Upper lobe of left lung (tissue), 4 donors: ENCODE measurements around the gene BANF2.

Experiments
- POLR2A ChIP-seq, 4 donors: fragments of 450-650 bp; IDR thresholded peaks; one replicate each; pipeline ENCODE4 v1.5.1; 2016 to 2017; ENCODE audit warnings: antibody characterized with exemption in 4 of 4, mild to moderate bottlenecking in 2 of 4
- POLR2AphosphoS5 ChIP-seq, 2 donors: sonication (generic); formaldehyde crosslinking; IDR thresholded peaks; one replicate each; pipeline ENCODE4 v1.5.1; 2017; ENCODE audit warnings: antibody characterized with exemption in 2 of 2
- TF ChIP-seq, protein P1 (sequence below), 6 experiments: fragments of 450-650 bp in 4 of 6; fragments of 200-600 bp in 2 of 6; sonication (generic) in 2 of 6; IDR thresholded peaks; one replicate each; pipeline ENCODE4 v1.5.1; 2016 to 2019; ENCODE audit warnings: antibody characterized with exemption in 6 of 6

DNA sequence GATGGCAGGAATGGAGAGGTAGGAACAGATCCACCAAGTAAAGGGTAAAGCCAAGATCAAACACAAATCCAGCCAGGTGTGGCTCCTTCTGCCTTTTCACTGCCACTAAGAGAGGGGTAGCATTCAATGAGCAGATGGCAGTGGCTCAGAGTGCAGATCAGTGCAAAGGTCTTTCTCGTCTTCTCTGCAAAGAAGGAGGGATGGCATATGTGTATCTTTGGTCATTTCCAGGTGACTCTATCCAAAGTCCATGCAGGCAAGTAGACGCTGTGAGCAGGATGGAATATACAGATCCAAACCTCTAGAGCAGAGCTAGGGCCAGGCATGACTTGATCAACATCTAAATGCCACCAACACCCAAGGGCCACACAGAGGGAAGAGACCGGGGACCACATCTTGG, 6.9 kb downstream of the BANF2 start:
- TF ChIP-seq, protein P1, sequence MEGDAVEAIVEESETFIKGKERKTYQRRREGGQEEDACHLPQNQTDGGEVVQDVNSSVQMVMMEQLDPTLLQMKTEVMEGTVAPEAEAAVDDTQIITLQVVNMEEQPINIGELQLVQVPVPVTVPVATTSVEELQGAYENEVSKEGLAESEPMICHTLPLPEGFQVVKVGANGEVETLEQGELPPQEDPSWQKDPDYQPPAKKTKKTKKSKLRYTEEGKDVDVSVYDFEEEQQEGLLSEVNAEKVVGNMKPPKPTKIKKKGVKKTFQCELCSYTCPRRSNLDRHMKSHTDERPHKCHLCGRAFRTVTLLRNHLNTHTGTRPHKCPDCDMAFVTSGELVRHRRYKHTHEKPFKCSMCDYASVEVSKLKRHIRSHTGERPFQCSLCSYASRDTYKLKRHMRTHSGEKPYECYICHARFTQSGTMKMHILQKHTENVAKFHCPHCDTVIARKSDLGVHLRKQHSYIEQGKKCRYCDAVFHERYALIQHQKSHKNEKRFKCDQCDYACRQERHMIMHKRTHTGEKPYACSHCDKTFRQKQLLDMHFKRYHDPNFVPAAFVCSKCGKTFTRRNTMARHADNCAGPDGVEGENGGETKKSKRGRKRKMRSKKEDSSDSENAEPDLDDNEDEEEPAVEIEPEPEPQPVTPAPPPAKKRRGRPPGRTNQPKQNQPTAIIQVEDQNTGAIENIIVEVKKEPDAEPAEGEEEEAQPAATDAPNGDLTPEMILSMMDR (IDR thresholded peaks at IDR 0.05) = no peak
- TF ChIP-seq POLR2AphosphoS5 (IDR thresholded peaks at IDR 0.05) (no peak), POLR2A (IDR thresholded peaks at IDR 0.05) (no peak)
